HCT116 (cell line): ENCODE results near the gene SFRP2. TPM values are rescaled to one million over a fixed set of nuclear protein-coding genes. Genes with fewer than 3 reads are reported as not detected.

Source experiments
- ATAC-seq: fragments of 200-7000 bp; cut with Tn5 transposase; 2 replicates; pipeline ENCODE4 v1.9.1; 2020; ENCODE audit warnings: mild to moderate bottlenecking, moderate library complexity
- BruUV-seq: library from RNA; stranded (reverse); fragments of 400-500 nt; replicated peaks from 2 replicates; lab custom pipeline; 2021; lab: Mats Ljungman, UMichigan
- CTCF ChIA-PET: fragments of 300-600 bp; sonication (Branson Sonifier 250); formaldehyde crosslinking; loops from one replicate; lab custom pipeline; 2021; ENCODE audit warnings: antibody characterized with exemption; lab: Charles Lee
- POLR2A ChIA-PET: fragments of 300-600, 350-600 bp; sonication (Branson Sonifier 250); formaldehyde crosslinking; loops from one replicate; lab custom pipeline; 2021; ENCODE audit warnings: antibody characterized with exemption; lab: Charles Lee
- RAD21 ChIA-PET, 2 experiments: fragments of 300-600 bp; sonication (Branson Sonifier 250); formaldehyde crosslinking; loops; one replicate each; lab custom pipeline; 2023; ENCODE audit warnings: low total read pairs in 2 of 2; ENCODE audit not compliant: uncharacterized antibody in 2 of 2, unreplicated experiment in 2 of 2, low non-redundant PET in 1 of 2; lab: Charles Lee
- DNase-seq: peaks from one replicate; pipeline ENCODE4 v3.0.0-alpha.2; 2010; ENCODE audit warnings: low read depth, low spot score
- H2AFZ ChIP-seq: fragments of 200-600 bp; shearing (Covaris generic), sonication (generic); 2 replicates; pipeline ENCODE4 v1.6.1; 2017; ENCODE audit warnings: low read depth, mixed run types, mixed read lengths, antibody characterized with exemption, low read length; ENCODE audit not compliant: poor library complexity, severe bottlenecking
- H3K27ac ChIP-seq: 2 replicates; pipeline ENCODE4 v1.5.1; 2012; ENCODE audit warnings: low read depth, low read length
- H3K27me3 ChIP-seq: fragments of 200-600 bp; sonication (generic); 2 replicates; pipeline ENCODE4 v1.6.1; 2016; ENCODE audit warnings: mixed run types, low read length, mixed read lengths; ENCODE audit not compliant: insufficient read depth
- H3K36me3 ChIP-seq, 2 experiments: fragments of 200-500 bp in 1 of 2; fragments of 200-600 bp in 1 of 2; sonication (Bioruptor generic) in 1 of 2; sonication (generic) in 1 of 2; 2 replicates each; pipeline versions ENCODE4 v1.5.1 to v1.6.1; 2014 to 2016; ENCODE audit warnings: low read length in 2 of 2, inconsistent platforms in 1 of 2, mixed read lengths in 1 of 2, mixed run types in 1 of 2; ENCODE audit not compliant: insufficient read depth in 2 of 2, control insufficient read depth in 1 of 2
- H3K4me1 ChIP-seq, 2 experiments: fragments of 200-600 bp in 1 of 2; sonication (generic) in 1 of 2; 2 replicates each; pipeline versions ENCODE4 v1.5.1 to v1.6.1; 2012 to 2017; ENCODE audit warnings: low read length in 2 of 2, inconsistent platforms in 1 of 2, mild to moderate bottlenecking in 1 of 2, mixed read lengths in 1 of 2, mixed run types in 1 of 2, moderate library complexity in 1 of 2; ENCODE audit not compliant: insufficient read depth in 2 of 2, control insufficient read depth in 1 of 2
- H3K4me2 ChIP-seq: fragments of 200-600 bp; sonication (generic); 2 replicates; pipeline ENCODE4 v1.6.1; 2017; ENCODE audit warnings: mixed run types, low read length, mixed read lengths
- H3K4me3 ChIP-seq, 2 experiments: fragments of 200-600 bp in 1 of 2; sonication (generic) in 1 of 2; replicated peaks in 1 of 2; 2 replicates each; pipeline ENCODE4 v1.5.1; 2011 to 2016; ENCODE audit warnings: low read length in 2 of 2, control low read depth in 1 of 2, low read depth in 1 of 2, mild to moderate bottlenecking in 1 of 2, mixed read lengths in 1 of 2, mixed run types in 1 of 2
- H3K79me2 ChIP-seq: fragments of 200-600 bp; sonication (generic); 2 replicates; pipeline ENCODE4 v1.6.1; 2017; ENCODE audit warnings: mild to moderate bottlenecking, mixed run types, low read length, moderate library complexity, mixed read lengths; ENCODE audit not compliant: insufficient read depth
- H3K9ac ChIP-seq: fragments of 200-600 bp; sonication (generic); 2 replicates; pipeline ENCODE4 v1.6.1; 2016; ENCODE audit warnings: low read length, mixed read lengths
- H3K9me2 ChIP-seq: fragments of 200-600 bp; sonication (generic), shearing (Covaris generic); 2 replicates; pipeline ENCODE4 v1.6.1; 2017; ENCODE audit warnings: mixed run types, mild to moderate bottlenecking, moderate library complexity; ENCODE audit not compliant: insufficient read depth
- H3K9me3 ChIP-seq, 2 experiments: fragments of 200-500 bp in 1 of 2; fragments of 200-600 bp in 1 of 2; sonication (Bioruptor generic) in 1 of 2; sonication (generic) in 1 of 2; 2 replicates each; pipeline ENCODE4 v1.6.1; 2014 to 2017; ENCODE audit warnings: low read length in 2 of 2, mixed read lengths in 2 of 2, inconsistent platforms in 1 of 2, low read depth in 1 of 2, mild to moderate bottlenecking in 1 of 2, mixed run types in 1 of 2, moderate library complexity in 1 of 2; ENCODE audit not compliant: control insufficient read depth in 1 of 2, insufficient read depth in 1 of 2
- H4K20me1 ChIP-seq: fragments of 200-600 bp; sonication (generic), shearing (Covaris generic); 2 replicates; pipeline ENCODE4 v1.6.1; 2017; ENCODE audit warnings: mixed run types, mild to moderate bottlenecking, moderate library complexity; ENCODE audit not compliant: insufficient read depth
- CBX3 ChIP-seq: IDR thresholded peaks from 2 replicates; pipeline ENCODE4 v1.6.1; 2012; ENCODE audit warnings: low read depth
- EGR1 ChIP-seq: IDR thresholded peaks from 2 replicates; pipeline ENCODE4 v1.6.1; 2012; ENCODE audit warnings: low read depth
- FOSL1 ChIP-seq: IDR thresholded peaks from 2 replicates; pipeline ENCODE4 v1.6.1; 2012; ENCODE audit warnings: low read depth
- JUND ChIP-seq: IDR thresholded peaks from 2 replicates; pipeline ENCODE4 v1.6.1; 2012
- POLR2AphosphoS5 ChIP-seq: IDR thresholded peaks from 2 replicates; pipeline ENCODE4 v1.6.1; 2011; ENCODE audit warnings: mild to moderate bottlenecking, low read depth, low read length, moderate library complexity
- YY1 ChIP-seq: IDR thresholded peaks from 2 replicates; pipeline ENCODE4 v1.6.1; 2011; ENCODE audit warnings: low read length, low read depth, moderate library complexity, mild to moderate bottlenecking; ENCODE audit not compliant: insufficient replicate concordance; ENCODE audit errors: extremely low read depth
- ZNF274 ChIP-seq: fragments of 200-500 bp; sonication (Bioruptor generic); IDR thresholded peaks from 2 replicates; pipeline ENCODE4 v1.6.1; 2014; ENCODE audit warnings: mild to moderate bottlenecking, low read depth, low read length, inconsistent platforms
- intact Hi-C: fragments of 100-400 bp; cut with micrococcal nuclease; formaldehyde crosslinking; loops from 2 replicates; pipeline ENCODE4 v1.10.0; 2022
- total RNA-seq: library from RNA; stranded (reverse); gene quantifications from one replicate; pipeline ENCODE4 v1.2.1, GENCODE V29; 2021; ENCODE audit not compliant: unreplicated experiment
- TF ChIP-seq, protein P1 (sequence below): IDR thresholded peaks from 2 replicates; pipeline ENCODE4 v1.6.1; 2012
- TF ChIP-seq, protein P2 (sequence below): IDR thresholded peaks from 2 replicates; pipeline ENCODE4 v1.6.1; 2011; ENCODE audit warnings: mild to moderate bottlenecking, low read length, moderate library complexity; ENCODE audit not compliant: insufficient replicate concordance; ENCODE audit errors: extremely low read depth
- TF ChIP-seq, protein P3 (sequence below): IDR thresholded peaks from 2 replicates; pipeline ENCODE4 v1.6.1; 2012; ENCODE audit warnings: low read depth

The SFRP2 gene
- total RNA-seq, 1 experiment from 2014 or later, result 0.22 TPM

DNA sequence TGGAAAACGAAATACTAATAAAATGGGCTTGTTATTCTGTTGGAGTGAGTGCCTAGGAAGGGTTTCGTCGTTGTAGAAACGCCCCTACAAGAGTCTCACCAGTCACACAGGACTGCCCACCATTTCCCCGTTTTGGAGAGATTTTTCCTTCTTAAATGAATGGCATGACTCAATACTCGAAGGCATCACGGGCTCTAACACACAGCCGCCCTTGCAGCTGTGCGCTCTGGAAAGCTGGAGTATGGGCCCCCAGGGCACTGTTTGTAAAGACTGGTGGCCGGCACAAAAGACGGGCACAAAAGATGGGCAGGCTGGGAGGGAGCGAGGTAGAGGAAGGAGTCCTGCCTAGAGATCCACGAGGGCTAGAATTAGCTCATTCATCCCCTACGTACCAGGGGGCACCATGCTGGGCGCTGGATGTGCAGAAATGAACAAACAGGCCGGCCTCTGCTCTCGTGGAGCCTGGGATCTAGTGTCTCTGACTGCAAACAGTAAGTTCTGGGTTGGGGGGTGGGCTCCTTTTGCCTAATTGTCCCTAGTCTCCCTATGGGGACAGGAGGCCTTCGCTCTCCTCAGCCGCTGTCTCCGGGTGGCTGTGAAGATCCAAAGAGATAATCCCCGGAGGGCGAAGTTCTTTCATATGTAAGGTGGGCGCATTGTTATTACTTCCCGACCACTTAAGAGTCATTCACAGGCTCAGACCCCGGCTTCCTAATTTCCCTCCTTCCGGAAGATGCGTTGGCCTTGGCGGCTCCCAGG, 1.0 kb upstream of the SFRP2 start:
- Histone ChIP-seq H3K27me3 (peaks cover 7% of the 10 kb centered on the region; the same call in 1 of the 2 replicates), H3K27ac (no peak overlapping the region), H4K20me1 (no peaks in the 10 kb centered on the region), H3K36me3 (no peaks in the 10 kb centered on the region), H3K4me3 (no peak overlapping the region), H3K9ac (no peak overlapping the region), H3K4me2 (no peak overlapping the region), H2AFZ (no peak overlapping the region), H3K4me1 (no peaks in the 10 kb centered on the region), H3K9me3 (no peaks in the 10 kb centered on the region), H3K9me2 (no peaks in the 10 kb centered on the region), H3K79me2 (no peaks in the 10 kb centered on the region)
- DNase-seq (no peak), ATAC-seq (no peak)
- BruUV-seq, result no TSS peak
- CTCF ChIA-PET, result no interaction called here
- POLR2A ChIA-PET, result no interaction called here
- intact Hi-C loops, result loop anchor here (5.0 kb wide), 2 partner anchors 232 to 717 kb away; no protein-coding TSS in a partner anchor
- RAD21 ChIA-PET, result no interaction called here
- TF ChIP-seq CBX3, result no peak
- TF ChIP-seq, protein P1, sequence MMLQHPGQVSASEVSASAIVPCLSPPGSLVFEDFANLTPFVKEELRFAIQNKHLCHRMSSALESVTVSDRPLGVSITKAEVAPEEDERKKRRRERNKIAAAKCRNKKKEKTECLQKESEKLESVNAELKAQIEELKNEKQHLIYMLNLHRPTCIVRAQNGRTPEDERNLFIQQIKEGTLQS, result no peak
- no peak for TF ChIP-seq YY1
- no peak for TF ChIP-seq EGR1
- TF ChIP-seq FOSL1, result no peak
- no peak for TF ChIP-seq POLR2AphosphoS5
- no peak for TF ChIP-seq JUND
- TF ChIP-seq, protein P2, sequence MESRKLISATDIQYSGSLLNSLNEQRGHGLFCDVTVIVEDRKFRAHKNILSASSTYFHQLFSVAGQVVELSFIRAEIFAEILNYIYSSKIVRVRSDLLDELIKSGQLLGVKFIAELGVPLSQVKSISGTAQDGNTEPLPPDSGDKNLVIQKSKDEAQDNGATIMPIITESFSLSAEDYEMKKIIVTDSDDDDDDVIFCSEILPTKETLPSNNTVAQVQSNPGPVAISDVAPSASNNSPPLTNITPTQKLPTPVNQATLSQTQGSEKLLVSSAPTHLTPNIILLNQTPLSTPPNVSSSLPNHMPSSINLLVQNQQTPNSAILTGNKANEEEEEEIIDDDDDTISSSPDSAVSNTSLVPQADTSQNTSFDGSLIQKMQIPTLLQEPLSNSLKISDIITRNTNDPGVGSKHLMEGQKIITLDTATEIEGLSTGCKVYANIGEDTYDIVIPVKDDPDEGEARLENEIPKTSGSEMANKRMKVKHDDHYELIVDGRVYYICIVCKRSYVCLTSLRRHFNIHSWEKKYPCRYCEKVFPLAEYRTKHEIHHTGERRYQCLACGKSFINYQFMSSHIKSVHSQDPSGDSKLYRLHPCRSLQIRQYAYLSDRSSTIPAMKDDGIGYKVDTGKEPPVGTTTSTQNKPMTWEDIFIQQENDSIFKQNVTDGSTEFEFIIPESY, result no peak
- TF ChIP-seq, protein P3, sequence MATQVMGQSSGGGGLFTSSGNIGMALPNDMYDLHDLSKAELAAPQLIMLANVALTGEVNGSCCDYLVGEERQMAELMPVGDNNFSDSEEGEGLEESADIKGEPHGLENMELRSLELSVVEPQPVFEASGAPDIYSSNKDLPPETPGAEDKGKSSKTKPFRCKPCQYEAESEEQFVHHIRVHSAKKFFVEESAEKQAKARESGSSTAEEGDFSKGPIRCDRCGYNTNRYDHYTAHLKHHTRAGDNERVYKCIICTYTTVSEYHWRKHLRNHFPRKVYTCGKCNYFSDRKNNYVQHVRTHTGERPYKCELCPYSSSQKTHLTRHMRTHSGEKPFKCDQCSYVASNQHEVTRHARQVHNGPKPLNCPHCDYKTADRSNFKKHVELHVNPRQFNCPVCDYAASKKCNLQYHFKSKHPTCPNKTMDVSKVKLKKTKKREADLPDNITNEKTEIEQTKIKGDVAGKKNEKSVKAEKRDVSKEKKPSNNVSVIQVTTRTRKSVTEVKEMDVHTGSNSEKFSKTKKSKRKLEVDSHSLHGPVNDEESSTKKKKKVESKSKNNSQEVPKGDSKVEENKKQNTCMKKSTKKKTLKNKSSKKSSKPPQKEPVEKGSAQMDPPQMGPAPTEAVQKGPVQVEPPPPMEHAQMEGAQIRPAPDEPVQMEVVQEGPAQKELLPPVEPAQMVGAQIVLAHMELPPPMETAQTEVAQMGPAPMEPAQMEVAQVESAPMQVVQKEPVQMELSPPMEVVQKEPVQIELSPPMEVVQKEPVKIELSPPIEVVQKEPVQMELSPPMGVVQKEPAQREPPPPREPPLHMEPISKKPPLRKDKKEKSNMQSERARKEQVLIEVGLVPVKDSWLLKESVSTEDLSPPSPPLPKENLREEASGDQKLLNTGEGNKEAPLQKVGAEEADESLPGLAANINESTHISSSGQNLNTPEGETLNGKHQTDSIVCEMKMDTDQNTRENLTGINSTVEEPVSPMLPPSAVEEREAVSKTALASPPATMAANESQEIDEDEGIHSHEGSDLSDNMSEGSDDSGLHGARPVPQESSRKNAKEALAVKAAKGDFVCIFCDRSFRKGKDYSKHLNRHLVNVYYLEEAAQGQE, result no peak
- TF ChIP-seq ZNF274, result no peak
